ENCODE data around the gene TBXAS1.

The TBXAS1 gene

GRCh38 chr7:139976055-139976837 lies 147.2 kb downstream of the TBXAS1 start:
- no peak overlapping the region for H2AFZ ChIP-seq (ENCODE audit: low read length)
- no peak for DNase-seq
- TF ChIP-seq EZH2phosphoT487 (IDR thresholded peaks at IDR 0.05; ENCODE audit: low read length) (no peak), EZH2 (optimal IDR thresholded peaks at IDR 0.05; ENCODE audit: low read depth, low read length) (no peak), CTCF (IDR thresholded peaks at IDR 0.05; ENCODE audit: low read length) (no peak)
- H3K4me1 ChIP-seq (ENCODE audit: low read length) = peaks cover 3% of the 10 kb centered on the region; the same call in 1 of the 2 replicates
- no peak overlapping the region for H3K27ac ChIP-seq (ENCODE audit: low read length)
- no peaks in the 10 kb centered on the region for H3K9me3 ChIP-seq (replicated peaks; ENCODE audit: insufficient read depth, low read length)
- no peak overlapping the region for H3K4me2 ChIP-seq (ENCODE audit: low read depth, low read length)
- no peaks in the 10 kb centered on the region for H3F3A ChIP-seq (ENCODE audit: insufficient read depth, low read length)
- no peaks in the 10 kb centered on the region for H4K20me1 ChIP-seq (ENCODE audit: insufficient read depth, low read length)
- H3K4me3 ChIP-seq (ENCODE audit: low read length) = no peak overlapping the region
- H3K9me2 ChIP-seq (replicated peaks; ENCODE audit: insufficient read depth, low read length) = no peaks in the 10 kb centered on the region
- no peaks in the 10 kb centered on the region for H3K79me2 ChIP-seq (ENCODE audit: low read length)
- H3K27me3 ChIP-seq (replicated peaks; ENCODE audit: insufficient read depth, low read length) = no peaks in the 10 kb centered on the region
- H3K36me3 ChIP-seq (replicated peaks; ENCODE audit: insufficient read depth, low read length) = no peaks in the 10 kb centered on the region
- H3K9ac ChIP-seq (ENCODE audit: low read length) = no peak overlapping the region

- Histone ChIP-seq H2AFZ (ENCODE audit: low read length) (no peak overlapping the region), H3K9ac (ENCODE audit: low read length) (no peak overlapping the region), H3K4me3 (ENCODE audit: low read length) (no peak overlapping the region), H4K20me1 (ENCODE audit: insufficient read depth, low read length) (no peaks in the 10 kb centered on the region), H3K36me3 (replicated peaks; ENCODE audit: insufficient read depth, low read length) (no peaks in the 10 kb centered on the region), H3K9me3 (replicated peaks; ENCODE audit: insufficient read depth, low read length) (no peaks in the 10 kb centered on the region), H3K9me2 (replicated peaks; ENCODE audit: insufficient read depth, low read length) (no peaks in the 10 kb centered on the region), H3K4me2 (ENCODE audit: low read depth, low read length) (no peak overlapping the region), H3K27ac (ENCODE audit: low read length) (no peak overlapping the region), H3F3A (ENCODE audit: insufficient read depth, low read length) (no peaks in the 10 kb centered on the region), H3K4me1 (ENCODE audit: low read length) (peaks cover 3% of the 10 kb centered on the region; the same call in 1 of the 2 replicates), H3K79me2 (ENCODE audit: low read length) (no peaks in the 10 kb centered on the region), H3K27me3 (replicated peaks; ENCODE audit: insufficient read depth, low read length) (no peaks in the 10 kb centered on the region)
- no peak for DNase-seq
- TF ChIP-seq EZH2phosphoT487 (IDR thresholded peaks at IDR 0.05; ENCODE audit: low read length) (no peak), EZH2 (optimal IDR thresholded peaks at IDR 0.05; ENCODE audit: low read depth, low read length) (no peak), CTCF (IDR thresholded peaks at IDR 0.05; ENCODE audit: low read length) (no peak)
Measured at GRCh38 chr7:139976838-139977656, 148.0 kb downstream of the TBXAS1 start.

GRCh38 chr7:139981511-139981895 lies 152.4 kb downstream of the TBXAS1 start:
- H4K20me1 ChIP-seq (ENCODE audit: insufficient read depth, low read length) = no peaks in the 10 kb centered on the region
- H3K4me1 ChIP-seq (ENCODE audit: low read length) = peaks cover 3% of the 10 kb centered on the region; the same call in 1 of the 2 replicates
- TF ChIP-seq EZH2 (optimal IDR thresholded peaks at IDR 0.05; ENCODE audit: low read depth, low read length) (no peak), EZH2phosphoT487 (IDR thresholded peaks at IDR 0.05; ENCODE audit: low read length) (no peak), CTCF (IDR thresholded peaks at IDR 0.05; ENCODE audit: low read length) (no peak)
- H3K27me3 ChIP-seq (replicated peaks; ENCODE audit: insufficient read depth, low read length) = no peaks in the 10 kb centered on the region
- H3K36me3 ChIP-seq (replicated peaks; ENCODE audit: insufficient read depth, low read length) = no peaks in the 10 kb centered on the region
- no peak overlapping the region for H3K4me3 ChIP-seq (ENCODE audit: low read length)
- H3K9me2 ChIP-seq (replicated peaks; ENCODE audit: insufficient read depth, low read length) = no peaks in the 10 kb centered on the region
- H3K27ac ChIP-seq (ENCODE audit: low read length) = no peak overlapping the region
- no peak overlapping the region for H3K4me2 ChIP-seq (ENCODE audit: low read depth, low read length)
- no peaks in the 10 kb centered on the region for H3F3A ChIP-seq (ENCODE audit: insufficient read depth, low read length)
- no peaks in the 10 kb centered on the region for H3K9me3 ChIP-seq (replicated peaks; ENCODE audit: insufficient read depth, low read length)
- H3K9ac ChIP-seq (ENCODE audit: low read length) = no peak overlapping the region
- no peak overlapping the region for H2AFZ ChIP-seq (ENCODE audit: low read length)
- no peak for DNase-seq
- no peaks in the 10 kb centered on the region for H3K79me2 ChIP-seq (ENCODE audit: low read length)
